NCI-H2171 (cell line): Measurements from ENCODE around the gene PRKCG.

Experiments
- DNase-seq: peaks from one replicate; lab custom pipeline; 2025; lab: John Stamatoyannopoulos, UW

Gene PRKCG

DNA sequence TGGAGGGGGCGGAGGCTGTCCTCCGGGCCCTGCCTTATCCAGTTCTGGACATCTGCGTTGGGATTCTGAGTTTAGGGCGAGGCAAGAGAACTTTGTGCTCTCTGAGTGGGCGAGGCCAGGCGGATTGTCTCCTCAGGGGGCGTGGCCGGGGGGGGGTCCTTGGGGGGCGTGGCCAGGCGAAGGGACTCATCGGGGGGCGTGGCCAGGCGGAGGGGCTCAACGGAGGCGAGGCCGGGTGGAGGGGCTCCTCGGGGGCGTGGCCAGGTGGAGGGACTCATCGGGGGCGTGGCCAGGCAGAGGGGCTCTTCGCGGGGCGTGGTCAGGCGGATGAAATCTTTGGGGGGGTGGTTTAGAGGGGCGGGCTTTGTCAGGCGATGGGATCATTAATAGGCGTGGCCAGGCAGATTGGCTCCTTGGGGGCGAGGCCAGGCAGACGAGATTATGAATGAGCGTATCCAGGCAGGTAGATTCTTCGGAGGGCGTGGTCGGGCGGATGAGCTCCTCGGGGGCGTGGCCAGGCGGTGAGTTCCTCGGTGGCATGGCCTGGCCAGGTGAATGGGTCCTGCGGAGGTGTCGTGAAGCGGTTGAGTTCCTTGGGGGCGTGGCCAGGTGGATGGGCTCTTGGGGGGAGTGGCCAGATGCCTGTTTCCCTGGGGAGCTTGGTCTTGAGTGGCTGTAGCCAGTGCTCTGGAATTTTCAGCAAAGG is 16.8 kb downstream of the PRKCG start:
- DNase-seq: no peak

GRCh38 chr19:53900191-53900860 is 18.3 kb downstream of the PRKCG start:
- DNase-seq: no peak

DNA sequence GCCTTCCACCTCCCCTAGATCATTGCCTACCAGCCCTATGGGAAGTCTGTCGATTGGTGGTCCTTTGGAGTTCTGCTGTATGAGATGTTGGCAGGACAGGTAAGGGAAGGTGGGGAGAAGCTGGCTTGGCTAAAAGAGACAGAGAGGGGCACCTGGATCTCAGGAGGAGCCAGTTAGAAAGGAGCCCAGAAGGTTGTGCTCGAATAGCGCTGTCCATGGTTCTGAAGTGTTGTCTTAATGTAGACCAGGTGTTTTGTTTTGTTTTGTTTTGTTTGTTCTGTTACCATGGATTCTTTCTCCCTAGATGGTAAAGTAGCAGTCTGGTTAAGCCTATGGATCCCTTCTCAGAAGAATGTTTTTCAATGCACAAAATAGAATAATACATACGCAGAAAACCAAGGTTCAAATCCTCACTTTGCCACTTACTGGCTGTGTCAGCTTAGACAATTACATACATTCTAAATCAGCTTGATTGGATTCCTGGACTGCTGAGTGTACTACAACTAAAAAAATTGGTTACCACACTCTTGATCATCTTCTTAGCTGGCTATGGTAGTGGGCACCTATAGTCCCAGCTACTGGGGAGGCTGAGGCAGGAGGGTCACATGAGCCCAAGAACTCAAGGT is 21.2 kb downstream of the PRKCG start:
- DNase-seq: no peak

- DNase-seq: no peak
These were observed 22.9 kb downstream of the PRKCG start for GRCh38 chr19:53904909-53905308.

GRCh38 chr19:53905787-53906186 is 23.8 kb downstream of the PRKCG start:
- no peak for DNase-seq

- no peak for DNase-seq
These were observed 24.5 kb downstream of the PRKCG start for GRCh38 chr19:53906211-53907192.

- DNase-seq: no peak
These were observed 25.2 kb downstream of the PRKCG start for GRCh38 chr19:53907193-53907581.

GRCh38 chr19:53907690-53908089 is 25.7 kb downstream of the PRKCG start:
- no peak for DNase-seq

DNA sequence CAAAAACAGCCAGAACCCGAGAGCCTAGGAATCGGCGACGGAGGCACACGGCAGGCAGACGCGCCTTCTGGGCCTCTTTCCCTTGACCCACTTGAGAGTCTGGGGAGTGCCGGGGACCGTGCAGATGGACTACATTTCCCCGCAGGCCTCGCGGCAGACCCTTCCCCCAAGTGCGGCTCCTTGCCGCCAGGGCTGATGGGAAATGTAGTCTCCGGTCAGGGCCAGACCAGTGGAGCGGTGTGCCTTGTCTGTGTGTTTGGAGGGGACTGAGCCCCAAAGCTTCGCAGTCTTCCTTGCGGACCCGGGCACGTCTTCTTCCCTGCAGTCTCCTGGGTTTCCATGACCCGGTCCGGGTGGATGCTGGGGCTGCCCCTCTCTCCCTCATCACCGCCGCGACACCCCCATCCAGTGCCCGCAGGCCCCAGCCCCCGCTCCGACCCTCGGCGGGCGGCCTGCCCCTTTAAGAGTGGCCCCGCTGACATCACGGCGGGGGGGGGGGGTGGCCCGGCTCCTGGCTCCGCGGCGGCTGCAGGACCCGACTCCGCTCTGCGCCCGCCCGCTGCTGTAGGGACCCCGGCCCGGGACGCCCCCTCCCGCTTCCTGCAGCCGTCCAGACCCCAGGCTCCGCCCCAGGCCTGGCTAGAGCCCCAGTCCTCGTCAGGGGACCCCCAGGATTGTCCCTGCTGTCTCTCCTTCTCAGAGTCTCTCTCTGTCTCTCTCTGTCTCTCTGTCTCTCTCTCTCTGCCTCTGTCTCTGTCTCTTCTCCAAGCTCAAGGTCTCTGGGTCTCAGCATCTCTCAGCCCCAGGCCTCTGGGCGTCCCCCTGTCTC is 26.3 kb downstream of the PRKCG start:
- no peak for DNase-seq

GRCh38 chr19:53908935-53909415 is 27.0 kb downstream of the PRKCG start, which contains the start of gene CACNG7:
CACNG7 (plus strand) TSS chr19:53909278; CDS start chr19:53912832, 3,554 bp downstream.
- DNase-seq: no peak

DNA sequence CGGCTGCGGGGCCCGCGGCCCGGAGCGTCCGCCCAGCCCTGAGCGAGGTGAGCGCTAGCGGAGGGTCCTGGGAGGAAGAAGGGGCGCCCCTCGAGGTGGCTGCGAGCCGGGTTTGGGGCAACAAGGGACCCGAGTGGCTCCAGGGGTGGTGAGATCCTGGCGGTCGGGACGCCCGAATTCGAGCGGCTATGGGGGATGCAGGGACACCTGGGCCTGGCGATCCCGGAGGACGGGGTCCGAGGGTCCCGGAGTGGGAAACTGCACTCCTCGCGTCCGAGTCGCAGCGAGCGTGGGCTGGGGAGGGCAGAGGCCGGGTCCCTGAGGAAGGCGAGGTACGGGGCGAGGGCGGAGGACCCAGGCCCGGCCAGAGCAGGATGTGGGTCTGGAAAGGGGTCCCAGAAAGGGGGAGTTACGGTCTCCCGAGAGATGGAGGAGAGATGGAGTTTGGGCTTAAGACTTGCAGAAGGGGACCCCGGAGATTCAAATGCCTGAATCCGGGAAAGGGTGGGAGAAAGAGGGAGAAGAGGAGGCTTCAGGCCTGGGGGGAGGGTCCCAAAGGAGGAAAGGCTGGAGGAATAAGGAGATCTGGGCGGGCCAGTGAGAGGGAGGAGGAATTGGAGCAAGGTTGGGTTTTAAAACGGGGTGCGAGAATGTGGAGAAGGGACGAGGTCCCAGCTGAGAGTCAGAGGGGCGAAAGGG is 27.6 kb downstream of the PRKCG start:
- no peak for DNase-seq

DNA sequence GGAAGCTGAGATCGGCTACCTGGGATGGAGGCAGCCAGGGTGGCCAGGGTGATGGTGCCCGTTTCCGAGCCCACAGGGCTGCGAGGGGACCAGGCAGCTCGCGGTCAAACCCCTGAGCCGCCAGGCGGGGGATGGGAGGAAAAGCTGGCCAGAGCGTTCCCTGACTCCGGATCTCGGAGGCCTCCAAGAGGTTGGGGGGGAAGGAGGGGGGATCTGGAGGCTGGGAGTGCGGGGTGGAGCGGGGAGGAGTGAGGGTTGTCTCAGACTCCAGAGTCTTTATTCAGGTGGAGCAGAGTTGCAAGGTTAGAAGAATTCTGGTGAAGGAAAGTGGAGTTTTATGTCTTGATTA is 28.1 kb downstream of the PRKCG start:
- no peak for DNase-seq

DNA sequence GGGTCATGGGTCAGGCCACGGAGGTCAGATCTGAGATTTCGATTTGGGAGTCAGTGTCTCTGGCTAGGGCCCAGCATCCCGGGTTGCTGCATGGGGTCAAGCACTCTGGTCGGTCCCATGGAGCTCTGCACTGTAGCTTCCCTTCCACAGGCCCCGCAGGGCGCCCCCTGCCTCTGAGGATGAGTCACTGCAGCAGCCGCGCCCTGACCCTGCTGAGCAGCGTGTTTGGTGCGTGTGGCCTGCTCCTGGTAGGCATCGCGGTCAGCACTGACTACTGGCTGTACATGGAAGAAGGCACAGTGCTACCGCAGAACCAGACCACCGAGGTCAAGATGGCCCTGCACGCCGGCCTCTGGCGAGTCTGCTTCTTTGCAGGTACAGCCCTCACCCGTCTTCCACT is 30.7 kb downstream of the PRKCG start:
- DNase-seq: no peak

- DNase-seq: no peak
These were observed 33.0 kb downstream of the PRKCG start for GRCh38 chr19:53915000-53915399.

GRCh38 chr19:53916004-53916403 is 34.0 kb downstream of the PRKCG start:
- DNase-seq: no peak

DNA sequence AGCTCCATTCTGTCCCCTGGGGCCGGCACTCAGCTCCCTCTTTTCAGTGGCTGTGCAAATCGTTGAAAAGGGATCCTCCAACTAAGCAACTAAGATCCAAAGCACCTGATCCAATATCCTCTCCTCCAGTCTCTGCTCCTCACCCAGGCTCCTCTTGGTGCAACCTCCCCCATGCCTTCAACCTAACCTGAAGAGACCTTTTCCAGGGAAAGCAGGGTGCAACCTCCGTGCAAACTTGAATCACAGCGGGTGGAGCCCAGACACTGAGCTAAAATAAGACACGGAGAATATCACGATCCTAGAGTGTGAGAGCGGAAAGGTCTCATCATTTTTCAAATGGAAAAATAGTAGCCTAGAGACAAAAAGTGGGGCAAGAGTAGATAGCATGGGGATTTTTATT is 35.4 kb downstream of the PRKCG start:
- DNase-seq: no peak

GRCh38 chr19:53927739-53928138 is 45.7 kb downstream of the PRKCG start:
- DNase-seq: no peak

DNA sequence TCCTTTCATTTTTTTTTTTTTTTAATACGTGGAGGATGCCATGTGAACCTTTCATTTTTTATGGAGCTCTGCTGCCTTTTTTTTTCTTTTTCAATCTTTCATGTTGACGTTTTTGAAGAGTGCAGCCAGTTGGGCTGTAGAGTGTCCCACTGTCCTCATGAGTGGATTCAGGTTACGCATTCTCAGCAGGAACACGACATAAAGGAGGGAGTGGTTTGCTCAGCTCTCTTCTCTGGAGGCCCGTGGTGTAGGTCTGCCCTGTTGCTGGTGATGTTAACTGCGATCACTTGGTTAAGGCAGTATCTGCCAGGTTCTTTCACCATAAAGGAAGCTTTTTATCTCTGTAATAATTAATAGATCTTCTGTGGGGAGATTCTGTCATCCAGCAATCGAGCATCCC is 54.0 kb downstream of the PRKCG start:
- DNase-seq: no peak

- DNase-seq: no peak
These were observed 60.2 kb downstream of the PRKCG start for GRCh38 chr19:53942001-53942786.

DNA sequence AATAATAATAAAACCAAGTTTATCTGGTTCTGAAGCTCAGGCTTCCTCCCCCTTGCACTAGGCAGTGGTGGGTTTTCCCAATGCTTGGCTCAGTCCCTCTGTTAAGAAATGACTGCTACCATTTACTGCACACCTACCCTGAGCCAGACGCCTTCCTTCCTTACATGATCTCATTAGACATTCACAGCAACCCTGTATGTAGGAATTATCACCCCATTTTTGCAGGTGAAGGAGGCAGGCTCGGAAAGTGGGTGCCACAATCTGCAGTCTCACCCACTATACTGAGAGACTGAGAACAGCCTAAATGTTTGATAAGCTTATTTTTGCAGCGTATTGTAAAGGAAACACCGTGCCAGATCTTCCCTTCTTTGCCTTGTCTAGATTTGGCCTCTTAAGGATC is 62.4 kb downstream of the PRKCG start:
- no peak for DNase-seq
